ENCODE measurements around the gene PLCB3.

- TF ChIP-seq CTCF (IDR thresholded peaks at IDR 0.05), result no peak
- no peak for TF ChIP-seq POLR2A (IDR thresholded peaks at IDR 0.05)
- TF ChIP-seq EP300 (IDR thresholded peaks at IDR 0.05), result no peak
Observed at GRCh38 chr11:64241241-64241490, 10.2 kb upstream of the PLCB3 start.

All from upper lobe of left lung (tissue), 4 donors.